Omental fat pad (tissue), 4 donors: ENCODE results near the gene RCBTB1. TPM values are rescaled to one million over a fixed set of nuclear protein-coding genes. Genes with fewer than 3 reads are reported as not detected.

Experiments used
- ATAC-seq: fragments of 150-250 bp; one replicate; pipeline ENCODE4 v1.9.1; 2016; ENCODE audit warnings: mild to moderate bottlenecking, moderate library complexity; ENCODE audit not compliant: low FRiP score
- DNase-seq: peaks from one replicate; pipeline ENCODE4 v3.0.0-alpha.2; 2019; ENCODE audit warnings: low spot score
- CTCF ChIP-seq, 3 donors: fragments of 450-650 bp; IDR thresholded peaks; one replicate each; pipeline ENCODE4 v1.5.1; 2016 to 2017; ENCODE audit warnings: antibody characterized with exemption in 3 of 3, mild to moderate bottlenecking in 3 of 3, moderate library complexity in 2 of 3
- total RNA-seq, 4 donors: library from RNA; depleted of rRNA; stranded (reverse); fragments of >200 nt; gene quantifications; one replicate each; pipeline ENCODE4 v1.1.0, GENCODE V29; 2016

RCBTB1 gene
- 10 to 100 TPM in 3 of 4 donors, 1 to 10 TPM in 1; 8.4 to 17.5 (median 11.1) TPM for total RNA-seq

- no peak for TF ChIP-seq CTCF (IDR thresholded peaks at IDR 0.05)
- DNase-seq (peak; percentile 27), ATAC-seq (peak; percentile 91)
These were observed at the start of gene RCBTB1 for GRCh38 chr13:49585220-49586157. Gene RCBTB1 (minus strand): TSS chr13:49585558. CDS start chr13:49567279, 18,279 bp downstream.

DNA sequence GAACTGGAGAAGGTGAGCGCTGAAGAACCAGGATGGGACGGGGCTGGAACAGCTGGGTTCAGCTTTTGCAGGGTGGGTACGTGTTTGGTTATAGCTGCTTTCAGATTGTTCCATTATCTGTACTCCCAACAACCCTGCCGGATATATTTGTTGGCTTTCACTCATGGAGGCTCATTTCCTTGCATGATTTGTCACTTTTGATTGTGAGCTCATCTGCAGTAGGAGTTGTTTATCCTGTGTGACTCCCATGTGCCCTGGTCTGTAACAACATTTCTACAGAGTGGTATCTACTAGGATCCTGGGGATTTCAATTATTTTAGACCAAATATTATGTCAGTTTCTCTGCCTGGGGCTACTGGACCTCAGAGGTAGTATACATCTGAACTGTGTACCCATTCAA, 48.4 kb upstream of the RCBTB1 start:
- ATAC-seq, result no peak
- TF ChIP-seq CTCF (IDR thresholded peaks at IDR 0.05), result no peak
- no peak for DNase-seq

GRCh38 chr13:49632156-49632555, 46.8 kb upstream of the RCBTB1 start:
- ATAC-seq (no peak), DNase-seq (no peak)
- no peak for TF ChIP-seq CTCF (IDR thresholded peaks at IDR 0.05)

DNA sequence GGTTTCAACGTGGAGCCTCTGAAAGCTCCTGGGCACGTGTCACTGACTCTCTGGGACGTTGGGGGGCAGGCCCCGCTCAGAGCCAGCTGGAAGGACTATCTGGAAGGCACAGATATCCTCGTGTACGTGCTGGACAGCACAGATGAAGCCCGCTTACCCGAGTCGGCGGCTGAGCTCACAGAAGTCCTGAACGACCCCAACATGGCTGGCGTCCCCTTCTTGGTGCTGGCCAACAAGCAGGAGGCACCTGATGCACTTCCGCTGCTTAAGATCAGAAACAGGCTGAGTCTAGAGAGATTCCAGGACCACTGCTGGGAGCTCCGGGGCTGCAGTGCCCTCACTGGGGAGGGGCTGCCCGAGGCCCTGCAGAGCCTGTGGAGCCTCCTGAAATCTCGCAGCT, 45.2 kb upstream of the RCBTB1 start:
- DNase-seq (no peak), ATAC-seq (no peak)
- no peak for TF ChIP-seq CTCF (IDR thresholded peaks at IDR 0.05)

DNA sequence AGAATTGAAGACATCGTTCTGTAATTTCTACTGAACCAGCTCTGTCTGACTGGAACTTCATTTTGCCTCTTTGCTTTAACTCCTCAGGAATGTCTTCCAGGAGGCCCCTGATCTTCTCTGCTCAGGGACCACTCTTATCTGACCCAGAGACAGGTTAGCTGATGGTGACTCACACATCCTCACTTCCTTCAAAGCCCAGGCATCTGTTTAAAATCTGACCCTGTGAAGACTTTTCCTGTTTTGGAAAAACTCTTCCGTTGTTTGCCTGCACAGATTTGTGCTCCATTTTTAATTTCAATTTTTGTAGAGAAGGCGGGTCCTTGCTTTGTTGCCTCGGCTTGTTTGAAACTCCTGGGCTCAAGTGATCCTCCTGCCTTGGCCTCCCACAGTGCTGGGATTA, 44.6 kb upstream of the RCBTB1 start:
- DNase-seq, result no peak
- no peak for ATAC-seq
- no peak for TF ChIP-seq CTCF (IDR thresholded peaks at IDR 0.05)

DNA sequence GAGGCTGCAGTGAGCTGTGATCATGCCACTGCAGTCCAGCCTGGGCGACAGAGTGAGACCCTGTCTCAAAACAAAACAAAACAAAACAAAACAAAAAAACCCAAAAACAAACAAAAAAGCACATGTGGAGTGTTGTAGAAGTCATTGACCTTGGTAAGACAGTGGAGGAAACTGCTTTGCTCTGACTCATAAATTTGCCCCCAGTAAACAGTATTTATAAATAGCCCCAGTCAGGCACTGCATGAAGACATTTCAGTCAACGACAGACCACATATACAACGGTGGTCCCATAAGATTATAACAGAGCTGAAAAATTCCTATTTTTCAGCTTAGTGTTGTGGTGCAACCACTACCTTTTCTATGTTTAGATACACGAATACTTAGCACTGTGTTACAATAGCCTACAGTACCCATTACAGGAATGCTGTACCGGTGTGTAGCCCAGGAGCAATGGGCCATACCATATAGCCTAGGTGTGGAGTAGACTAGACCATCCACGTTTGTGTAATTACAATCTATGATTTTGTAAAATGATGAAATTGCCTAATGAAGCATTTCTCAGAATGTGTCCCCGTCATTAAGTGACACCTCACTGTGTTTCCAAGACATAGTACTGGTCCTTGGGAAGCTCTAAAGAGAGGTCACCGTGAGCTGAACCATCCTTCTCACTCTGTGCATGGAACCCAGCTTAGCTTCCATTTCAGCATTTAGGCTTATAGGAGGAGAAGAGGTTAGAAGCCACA, 44.0 kb upstream of the RCBTB1 start:
- no peak for TF ChIP-seq CTCF (IDR thresholded peaks at IDR 0.05)
- DNase-seq (no peak), ATAC-seq (no peak)
